Mesothelial cell of epicardium (in vitro differentiated cells): ENCODE results near the gene PIAS2. TPM values are rescaled to one million over a fixed set of nuclear protein-coding genes. Genes with fewer than 3 reads are reported as not detected.
"Not testable (repeated sequence)": the region's sequence is repeated elsewhere in the genome, so short reads cannot be mapped to it uniquely, and the experiment has no call there.

Experiments used
- DNase-seq, 2 experiments: peaks; one replicate each; pipeline ENCODE4 v3.0.0; 2021; ENCODE audit warnings: low spot score in 2 of 2; ENCODE audit not compliant: unreplicated experiment in 2 of 2
- H3K27ac Mint-ChIP-seq: 2 replicates; pipeline ENCODE4 v1.8.0; 2021; ENCODE audit warnings: mixed read lengths
- H3K27me3 Mint-ChIP-seq: 2 replicates; pipeline ENCODE4 v1.8.0; 2021; ENCODE audit warnings: low read depth, mixed read lengths
- H3K36me3 Mint-ChIP-seq: 2 replicates; pipeline ENCODE4 v1.8.0; 2021; ENCODE audit warnings: mixed read lengths
- H3K4me1 Mint-ChIP-seq: 2 replicates; pipeline ENCODE4 v1.8.0; 2021; ENCODE audit warnings: mixed read lengths
- H3K4me3 Mint-ChIP-seq: 2 replicates; pipeline ENCODE4 v1.8.0; 2021; ENCODE audit warnings: mild to moderate bottlenecking, moderate library complexity, mixed read lengths
- H3K9me3 Mint-ChIP-seq: 2 replicates; pipeline ENCODE4 v1.8.0; 2021; ENCODE audit warnings: mixed read lengths
- total RNA-seq: library from RNA; stranded (reverse); gene quantifications from 3 replicates; pipeline ENCODE4 v1.2.1, GENCODE V29; 2021
- TF ChIP-seq, protein P1 (sequence below): fragments of 200-600 bp; sonication (generic); IDR thresholded peaks from one replicate; pipeline ENCODE4 v1.5.0; 2021; ENCODE audit warnings: antibody characterized with exemption; ENCODE audit not compliant: unreplicated experiment

Gene PIAS2, protein sequence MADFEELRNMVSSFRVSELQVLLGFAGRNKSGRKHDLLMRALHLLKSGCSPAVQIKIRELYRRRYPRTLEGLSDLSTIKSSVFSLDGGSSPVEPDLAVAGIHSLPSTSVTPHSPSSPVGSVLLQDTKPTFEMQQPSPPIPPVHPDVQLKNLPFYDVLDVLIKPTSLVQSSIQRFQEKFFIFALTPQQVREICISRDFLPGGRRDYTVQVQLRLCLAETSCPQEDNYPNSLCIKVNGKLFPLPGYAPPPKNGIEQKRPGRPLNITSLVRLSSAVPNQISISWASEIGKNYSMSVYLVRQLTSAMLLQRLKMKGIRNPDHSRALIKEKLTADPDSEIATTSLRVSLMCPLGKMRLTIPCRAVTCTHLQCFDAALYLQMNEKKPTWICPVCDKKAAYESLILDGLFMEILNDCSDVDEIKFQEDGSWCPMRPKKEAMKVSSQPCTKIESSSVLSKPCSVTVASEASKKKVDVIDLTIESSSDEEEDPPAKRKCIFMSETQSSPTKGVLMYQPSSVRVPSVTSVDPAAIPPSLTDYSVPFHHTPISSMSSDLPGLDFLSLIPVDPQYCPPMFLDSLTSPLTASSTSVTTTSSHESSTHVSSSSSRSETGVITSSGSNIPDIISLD
- total RNA-seq: 55.7 to 62.1 TPM (median 58.0 TPM) in 3 replicates

DNA sequence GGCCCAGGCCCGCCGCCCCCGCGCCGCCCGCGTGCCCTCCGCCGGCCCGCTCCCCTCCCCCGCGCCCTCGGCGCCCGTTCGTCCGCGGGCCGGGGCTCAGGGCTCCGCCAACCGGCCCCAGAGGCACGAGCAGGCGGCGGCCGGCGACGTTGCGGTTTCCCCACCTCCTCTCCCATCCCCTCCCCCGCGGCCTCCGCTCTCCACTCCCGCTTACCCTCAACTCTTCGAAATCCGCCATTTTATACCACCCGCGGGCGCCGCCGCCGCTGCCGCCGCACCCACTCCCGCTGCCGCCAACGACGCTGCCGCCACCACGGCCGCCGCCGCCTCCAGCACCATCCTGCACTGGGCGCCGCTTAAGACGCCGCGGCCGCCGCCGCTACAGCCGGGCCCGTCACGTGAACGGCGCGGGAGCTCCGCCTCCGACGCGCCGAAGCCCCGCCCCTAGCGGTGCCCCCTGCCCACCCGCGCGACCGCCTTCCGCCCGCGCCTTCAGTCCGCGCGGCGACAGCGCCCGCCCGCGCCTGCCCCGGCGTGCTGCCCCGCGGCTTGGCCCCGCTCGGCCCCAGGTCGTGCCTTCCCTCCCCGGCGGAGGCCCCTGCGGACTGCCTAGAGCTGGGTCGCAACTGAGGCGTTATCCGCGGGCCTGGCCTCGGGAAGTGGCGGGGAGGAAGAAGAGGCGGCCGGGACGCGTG is at the start of gene PIAS2, which contains the start of gene KATNAL2:
PIAS2 (minus strand) TSS at position 400 of the 695 bp plus-strand sequence; CDS start at position 238, 162 bp downstream.
KATNAL2 (plus strand) TSS at position 495 of the 695 bp plus-strand sequence. CDS start 29,271 bp downstream, outside the sequence.
- TF ChIP-seq, protein P1, sequence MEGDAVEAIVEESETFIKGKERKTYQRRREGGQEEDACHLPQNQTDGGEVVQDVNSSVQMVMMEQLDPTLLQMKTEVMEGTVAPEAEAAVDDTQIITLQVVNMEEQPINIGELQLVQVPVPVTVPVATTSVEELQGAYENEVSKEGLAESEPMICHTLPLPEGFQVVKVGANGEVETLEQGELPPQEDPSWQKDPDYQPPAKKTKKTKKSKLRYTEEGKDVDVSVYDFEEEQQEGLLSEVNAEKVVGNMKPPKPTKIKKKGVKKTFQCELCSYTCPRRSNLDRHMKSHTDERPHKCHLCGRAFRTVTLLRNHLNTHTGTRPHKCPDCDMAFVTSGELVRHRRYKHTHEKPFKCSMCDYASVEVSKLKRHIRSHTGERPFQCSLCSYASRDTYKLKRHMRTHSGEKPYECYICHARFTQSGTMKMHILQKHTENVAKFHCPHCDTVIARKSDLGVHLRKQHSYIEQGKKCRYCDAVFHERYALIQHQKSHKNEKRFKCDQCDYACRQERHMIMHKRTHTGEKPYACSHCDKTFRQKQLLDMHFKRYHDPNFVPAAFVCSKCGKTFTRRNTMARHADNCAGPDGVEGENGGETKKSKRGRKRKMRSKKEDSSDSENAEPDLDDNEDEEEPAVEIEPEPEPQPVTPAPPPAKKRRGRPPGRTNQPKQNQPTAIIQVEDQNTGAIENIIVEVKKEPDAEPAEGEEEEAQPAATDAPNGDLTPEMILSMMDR: no peak
- no peaks in the 10 kb centered on the region for H3K27me3 Mint-ChIP-seq
- H3K4me1 Mint-ChIP-seq: peaks cover 37% of the 10 kb centered on the region
- H3K27ac Mint-ChIP-seq: peak within 1 kb of the TSS; percentile 89
- peak within 1 kb of the TSS; percentile 87 for H3K4me3 Mint-ChIP-seq
- no peaks in the 10 kb centered on the region for H3K36me3 Mint-ChIP-seq
- DNase-seq: peak; percentile 72 to 83
- H3K9me3 Mint-ChIP-seq: no peaks in the 10 kb centered on the region

DNA sequence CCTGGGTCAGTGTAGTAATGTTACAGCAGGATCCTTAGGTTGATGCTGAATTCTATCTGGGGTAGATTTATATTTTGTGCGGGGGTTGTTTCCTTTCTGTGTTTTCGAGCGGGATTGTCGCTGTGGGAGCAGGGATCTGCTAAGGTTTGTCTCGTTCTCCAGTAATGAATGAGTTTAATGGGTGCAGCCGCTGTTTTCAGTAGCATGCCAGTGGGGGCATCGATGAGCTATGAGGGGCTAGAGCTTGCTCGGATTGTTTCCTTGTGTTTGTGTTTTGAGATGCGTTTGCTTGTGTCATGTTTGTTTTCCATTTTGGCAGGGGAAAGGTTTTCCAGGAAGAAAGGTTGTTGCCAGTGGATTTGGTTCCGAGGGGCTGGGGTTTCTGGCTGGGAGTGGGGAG is 49.0 kb upstream of the PIAS2 start:
- H3K36me3 Mint-ChIP-seq, H3K9me3 Mint-ChIP-seq, H3K4me1 Mint-ChIP-seq, H3K27ac Mint-ChIP-seq, DNase-seq, H3K27me3 Mint-ChIP-seq, H3K4me3 Mint-ChIP-seq: not testable (repeated sequence)

DNA sequence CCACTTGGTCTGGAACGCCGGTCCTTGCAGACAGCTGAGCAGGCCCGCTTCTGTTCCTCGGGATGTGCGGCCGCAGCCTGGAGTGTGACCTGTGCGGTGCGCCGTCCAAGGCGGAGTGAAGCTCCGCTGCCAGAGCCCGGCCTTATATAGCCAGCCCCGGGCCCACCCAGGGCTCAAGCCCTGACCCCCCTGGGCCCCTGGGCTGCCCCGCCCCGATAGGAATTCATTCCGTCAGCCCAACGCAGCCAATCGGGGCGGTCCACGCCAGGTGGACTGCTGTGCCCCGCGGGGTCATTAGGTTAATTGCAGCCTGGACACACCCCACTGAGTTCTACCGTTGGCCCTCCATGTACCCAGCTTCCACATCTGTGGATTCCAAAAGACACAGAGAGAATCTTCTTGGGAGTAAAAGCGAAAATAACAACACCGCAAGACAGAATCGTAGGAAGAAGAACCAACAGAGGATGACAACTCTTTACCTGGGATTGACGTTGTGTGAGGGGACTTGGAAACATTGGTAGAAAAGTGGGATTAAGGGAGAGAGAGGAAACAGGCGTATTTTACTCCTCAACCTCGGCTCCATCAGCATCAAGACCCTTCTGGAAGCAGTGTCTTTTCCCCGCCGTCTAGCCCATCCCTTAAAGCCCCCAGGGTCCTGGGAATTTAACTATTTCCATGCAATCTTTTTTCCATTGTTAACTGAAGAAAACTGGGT is 47.4 kb upstream of the PIAS2 start:
- peaks cover 11% of the 10 kb centered on the region for H3K36me3 Mint-ChIP-seq
- H3K4me3 Mint-ChIP-seq, H3K4me1 Mint-ChIP-seq, H3K27ac Mint-ChIP-seq, DNase-seq, H3K27me3 Mint-ChIP-seq: not testable (repeated sequence)
- peaks cover 17% of the 10 kb centered on the region for H3K9me3 Mint-ChIP-seq

DNA sequence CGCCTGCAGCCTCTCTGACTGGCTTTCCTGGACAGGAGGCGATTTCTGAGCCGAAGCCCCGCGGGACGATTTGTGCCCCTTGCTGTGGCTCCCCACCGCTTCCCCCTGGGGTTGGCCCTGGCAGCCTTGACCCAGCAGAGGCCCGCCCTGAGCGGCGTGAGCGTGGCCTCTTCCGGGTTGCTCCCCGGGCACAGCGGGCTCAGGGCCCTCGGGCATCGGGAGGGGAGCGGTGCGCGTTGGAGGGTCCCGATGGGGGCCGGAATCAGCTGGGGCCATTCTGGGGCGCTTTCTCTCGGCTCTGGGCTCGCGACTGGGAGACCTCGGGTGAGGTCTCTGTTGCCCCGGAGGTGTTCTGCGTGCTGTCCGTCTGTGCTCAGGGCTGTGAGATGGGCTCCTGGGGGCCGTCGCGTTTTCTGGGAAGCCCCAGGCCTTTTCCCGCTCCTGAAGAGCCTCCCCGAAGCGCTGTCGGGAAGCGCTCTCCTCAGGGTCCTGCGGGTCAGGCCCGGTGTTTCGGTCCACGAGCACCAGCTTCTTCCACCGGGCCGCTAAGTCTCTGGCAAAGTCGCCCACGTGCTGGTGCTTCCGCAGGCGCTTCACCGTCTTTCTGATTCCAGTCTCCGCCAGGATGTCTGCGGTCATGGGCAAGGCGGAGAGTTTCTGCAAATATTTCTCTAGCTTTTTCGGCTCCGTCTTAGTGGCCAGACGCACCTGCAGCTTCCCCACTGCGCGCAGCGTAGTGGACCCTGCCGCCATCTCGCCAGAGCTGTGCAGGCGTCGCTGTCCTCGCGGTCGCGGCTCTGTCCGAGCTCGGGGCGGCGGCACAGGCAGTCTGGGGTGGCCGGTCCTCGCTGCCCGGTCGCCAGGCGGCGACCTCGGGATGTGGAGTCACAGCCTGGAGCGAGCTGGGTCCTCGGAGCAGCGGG is 46.6 kb upstream of the PIAS2 start:
- not testable (repeated sequence) for H3K27me3 Mint-ChIP-seq, DNase-seq, H3K4me1 Mint-ChIP-seq, H3K4me3 Mint-ChIP-seq, H3K27ac Mint-ChIP-seq
- peaks cover 11% of the 10 kb centered on the region for H3K36me3 Mint-ChIP-seq
- peaks cover 17% of the 10 kb centered on the region for H3K9me3 Mint-ChIP-seq

DNA sequence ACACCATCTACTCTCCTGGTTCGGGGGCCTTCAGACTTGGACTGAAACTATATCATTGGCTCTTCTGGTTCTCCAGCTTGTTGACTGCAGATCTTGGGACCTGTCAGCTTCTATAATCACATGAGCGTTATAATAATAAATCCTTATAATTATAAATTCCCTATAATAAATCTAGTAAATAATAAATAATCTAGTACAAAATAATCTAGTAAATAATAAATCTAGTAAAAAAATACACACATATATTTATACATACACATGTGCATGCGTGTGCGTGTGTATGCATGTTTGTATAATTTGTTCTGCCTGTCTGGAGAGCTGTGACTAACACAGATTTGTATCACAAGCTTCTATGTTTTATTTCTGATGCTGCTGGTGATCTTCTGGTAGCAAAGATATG is 40.9 kb upstream of the PIAS2 start:
- Mint-ChIP-seq H3K9me3 (peaks cover 17% of the 10 kb centered on the region), H3K4me3 (no peak overlapping the region), H3K27me3 (no peaks in the 10 kb centered on the region), H3K36me3 (peaks cover 11% of the 10 kb centered on the region), H3K4me1 (no peaks in the 10 kb centered on the region), H3K27ac (no peak overlapping the region)
- DNase-seq: no peak
- TF ChIP-seq, protein P1: no peak

DNA sequence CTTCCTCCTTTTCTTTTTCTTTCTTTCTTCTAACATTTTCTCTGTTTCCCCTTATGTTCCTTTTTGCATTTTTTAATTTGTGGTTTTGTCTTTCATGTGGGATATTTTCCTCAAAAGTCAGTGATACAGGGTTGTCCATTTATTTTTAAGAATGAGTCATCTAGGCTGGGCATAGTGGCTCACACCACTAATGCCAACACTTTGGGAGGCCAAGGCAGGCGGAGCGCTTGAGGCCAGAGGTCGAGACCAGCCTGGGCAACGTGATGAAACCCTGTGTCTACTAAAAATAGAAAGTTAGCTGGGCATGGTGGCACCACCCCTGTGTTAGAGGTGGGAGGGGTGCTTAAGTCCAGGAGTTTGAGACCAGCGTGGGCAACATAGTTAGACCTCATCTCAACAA is 35.9 kb upstream of the PIAS2 start:
- H3K27ac Mint-ChIP-seq: no peak overlapping the region
- H3K27me3 Mint-ChIP-seq: no peaks in the 10 kb centered on the region
- no peaks in the 10 kb centered on the region for H3K9me3 Mint-ChIP-seq
- H3K36me3 Mint-ChIP-seq: no peaks in the 10 kb centered on the region
- TF ChIP-seq, protein P1: no peak
- no peak overlapping the region for H3K4me3 Mint-ChIP-seq
- H3K4me1 Mint-ChIP-seq: no peaks in the 10 kb centered on the region
- DNase-seq: no peak
